A549 (cell line): ENCODE measurements around the gene UBE2E3.

Source experiments
- BHLHE40 ChIP-seq: IDR thresholded peaks from 2 replicates; pipeline ENCODE4 v1.6.1; 2012; ENCODE audit warnings: low read depth, low read length, inconsistent platforms
- CEBPB ChIP-seq, 2 experiments: fragments of >200 bp in 1 of 2; sonication (Bioruptor Twin) in 1 of 2; formaldehyde crosslinking in 1 of 2; IDR thresholded peaks; 2 replicates each; pipeline ENCODE4 v1.6.1; 2012 to 2016
- CHD2 ChIP-seq: fragments of 150-350 bp; IDR thresholded peaks from 2 replicates; pipeline ENCODE4 v1.6.1; 2014; ENCODE audit warnings: low read length; ENCODE audit not compliant: partially characterized antibody
- E2F6 ChIP-seq: IDR thresholded peaks from 2 replicates; pipeline ENCODE4 v1.6.1; 2012; ENCODE audit warnings: low read depth, borderline replicate concordance
- HDAC2 ChIP-seq: fragments of 200-600 bp; sonication (generic); IDR thresholded peaks from 2 replicates; pipeline ENCODE4 v1.6.1; 2016
- JUNB ChIP-seq: fragments of >200 bp; sonication (Bioruptor Twin); formaldehyde crosslinking; IDR thresholded peaks from 2 replicates; pipeline ENCODE4 v1.6.1; 2016
- MAFK ChIP-seq: fragments of 450-650 bp; IDR thresholded peaks from 2 replicates; pipeline ENCODE4 v1.6.1; 2014; ENCODE audit not compliant: partially characterized antibody
- MYC ChIP-seq: IDR thresholded peaks from 2 replicates; pipeline ENCODE4 v1.6.1; 2012; ENCODE audit warnings: mild to moderate bottlenecking, inconsistent platforms, low read length, improper control_type of control experiment, borderline replicate concordance
- PBX3 ChIP-seq: IDR thresholded peaks from 2 replicates; pipeline ENCODE4 v1.6.1; 2012
- RAD21 ChIP-seq, 2 experiments: fragments of >200 bp in 1 of 2; sonication (Bioruptor Twin) in 1 of 2; formaldehyde crosslinking in 1 of 2; IDR thresholded peaks in 1 of 2; conservative IDR thresholded peaks in 1 of 2; 2 replicates in 1 of 2; 3 replicates in 1 of 2; pipeline ENCODE4 v1.6.1; 2012 to 2018; ENCODE audit warnings: inconsistent platforms in 1 of 2
- RFX5 ChIP-seq: fragments of 450-650 bp; IDR thresholded peaks from 2 replicates; pipeline ENCODE4 v1.7.1; 2014; ENCODE audit warnings: antibody characterized with exemption, mild to moderate bottlenecking, moderate library complexity
- TF ChIP-seq, protein P1 (sequence below): fragments of >200 bp; sonication (Bioruptor Twin); formaldehyde crosslinking; IDR thresholded peaks from 3 replicates; pipeline ENCODE4 v1.5.1; 2016

DNA sequence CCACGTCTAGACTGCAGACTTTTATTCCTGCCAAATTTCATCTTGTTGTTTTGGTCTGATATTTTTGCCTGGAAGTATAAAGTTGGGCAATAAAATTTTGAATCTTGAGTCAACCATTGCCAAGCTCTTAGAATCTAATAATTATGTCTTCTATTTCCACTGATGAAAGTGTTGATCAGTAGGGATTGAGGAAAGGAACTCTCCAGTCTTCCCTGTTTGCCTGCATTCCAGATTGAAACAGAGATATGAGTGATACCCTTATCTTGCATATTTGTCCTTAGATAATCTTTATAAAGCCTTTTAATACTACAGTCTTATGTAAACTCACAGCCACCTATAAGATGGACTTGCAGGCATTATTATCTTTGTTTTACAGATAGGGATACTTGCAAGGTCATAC is 45.5 kb upstream of the UBE2E3 start:
- TF ChIP-seq, protein P1, sequence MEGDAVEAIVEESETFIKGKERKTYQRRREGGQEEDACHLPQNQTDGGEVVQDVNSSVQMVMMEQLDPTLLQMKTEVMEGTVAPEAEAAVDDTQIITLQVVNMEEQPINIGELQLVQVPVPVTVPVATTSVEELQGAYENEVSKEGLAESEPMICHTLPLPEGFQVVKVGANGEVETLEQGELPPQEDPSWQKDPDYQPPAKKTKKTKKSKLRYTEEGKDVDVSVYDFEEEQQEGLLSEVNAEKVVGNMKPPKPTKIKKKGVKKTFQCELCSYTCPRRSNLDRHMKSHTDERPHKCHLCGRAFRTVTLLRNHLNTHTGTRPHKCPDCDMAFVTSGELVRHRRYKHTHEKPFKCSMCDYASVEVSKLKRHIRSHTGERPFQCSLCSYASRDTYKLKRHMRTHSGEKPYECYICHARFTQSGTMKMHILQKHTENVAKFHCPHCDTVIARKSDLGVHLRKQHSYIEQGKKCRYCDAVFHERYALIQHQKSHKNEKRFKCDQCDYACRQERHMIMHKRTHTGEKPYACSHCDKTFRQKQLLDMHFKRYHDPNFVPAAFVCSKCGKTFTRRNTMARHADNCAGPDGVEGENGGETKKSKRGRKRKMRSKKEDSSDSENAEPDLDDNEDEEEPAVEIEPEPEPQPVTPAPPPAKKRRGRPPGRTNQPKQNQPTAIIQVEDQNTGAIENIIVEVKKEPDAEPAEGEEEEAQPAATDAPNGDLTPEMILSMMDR = no peak
- TF ChIP-seq RFX5 = no peak
- TF ChIP-seq CHD2 = no peak
- no peak for TF ChIP-seq CEBPB (IDR thresholded peaks at IDR 0.05)
- no peak for TF ChIP-seq JUNB
- TF ChIP-seq E2F6 = no peak
- TF ChIP-seq RAD21 (conservative IDR thresholded peaks at IDR 0.05 in 1 of 2, IDR thresholded peaks at IDR 0.05 in 1 of 2) = no peak
- TF ChIP-seq MYC = no peak
- TF ChIP-seq MAFK = no peak
- TF ChIP-seq PBX3 = no peak
- no peak for TF ChIP-seq BHLHE40
- TF ChIP-seq HDAC2 = no peak
